Measurements from ENCODE around the gene LEKR1. TPM values are rescaled to one million over a fixed set of nuclear protein-coding genes. Genes with fewer than 3 reads are reported as not detected.
"Not testable (repeated sequence)": the region's sequence is repeated elsewhere in the genome, so short reads cannot be mapped to it uniquely, and the experiment has no call there.

The LEKR1 gene
- total RNA-seq, 2 experiments from 2014 or later: 0.68 to 0.81 TPM

DNA sequence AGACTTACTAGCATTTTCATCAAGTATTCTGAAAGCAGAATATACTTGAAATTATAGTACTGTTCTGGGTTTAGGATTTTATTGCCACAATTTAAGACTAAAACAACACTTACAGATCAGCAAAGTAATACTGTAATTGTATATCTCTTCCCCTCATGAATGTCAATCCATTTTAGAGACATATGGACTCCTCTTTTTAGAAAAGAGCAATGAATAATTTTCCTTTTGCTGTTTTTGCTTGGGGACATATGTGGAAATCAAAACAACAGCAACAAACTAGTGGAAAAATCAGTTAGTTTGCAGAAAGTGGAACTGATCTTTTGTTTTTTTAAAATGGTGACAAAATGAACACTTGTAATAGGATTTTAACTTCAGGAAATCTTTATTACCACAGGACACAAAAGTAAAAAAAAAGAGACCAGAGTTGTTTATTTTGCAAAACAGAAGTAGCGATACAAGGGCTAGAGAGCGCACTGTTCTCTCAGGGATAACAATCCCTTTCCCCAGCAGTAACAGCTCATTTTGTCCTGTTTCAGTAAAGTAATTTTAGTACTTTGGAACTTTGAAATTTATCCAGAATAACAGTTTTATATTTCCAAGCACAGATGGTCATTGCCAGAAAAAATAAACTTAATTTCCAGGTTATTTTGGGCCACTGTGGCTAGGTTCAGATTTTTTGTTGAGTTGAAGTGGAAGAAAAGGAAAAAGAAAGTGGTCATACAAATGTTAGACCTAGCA, 17.1 kb downstream of the LEKR1 start:
- CTCF ChIA-PET: no interaction called here
- Mint-ChIP-seq H3K9me3 (ENCODE audit: insufficient read depth) (peaks cover 8% of the 10 kb centered on the region), H3K4me1 (ENCODE audit: low read depth) (peaks cover 1% of the 10 kb centered on the region), H3K27me3 (ENCODE audit: low read depth) (no peaks in the 10 kb centered on the region), H3K36me3 (ENCODE audit: low read depth) (no peaks in the 10 kb centered on the region), H3K27ac (no peak overlapping the region), H3K4me3 (no peak overlapping the region)
- DNase-seq: no peak
- POLR2A ChIA-PET: no interaction called here
- ATAC-seq: no peak

DNA sequence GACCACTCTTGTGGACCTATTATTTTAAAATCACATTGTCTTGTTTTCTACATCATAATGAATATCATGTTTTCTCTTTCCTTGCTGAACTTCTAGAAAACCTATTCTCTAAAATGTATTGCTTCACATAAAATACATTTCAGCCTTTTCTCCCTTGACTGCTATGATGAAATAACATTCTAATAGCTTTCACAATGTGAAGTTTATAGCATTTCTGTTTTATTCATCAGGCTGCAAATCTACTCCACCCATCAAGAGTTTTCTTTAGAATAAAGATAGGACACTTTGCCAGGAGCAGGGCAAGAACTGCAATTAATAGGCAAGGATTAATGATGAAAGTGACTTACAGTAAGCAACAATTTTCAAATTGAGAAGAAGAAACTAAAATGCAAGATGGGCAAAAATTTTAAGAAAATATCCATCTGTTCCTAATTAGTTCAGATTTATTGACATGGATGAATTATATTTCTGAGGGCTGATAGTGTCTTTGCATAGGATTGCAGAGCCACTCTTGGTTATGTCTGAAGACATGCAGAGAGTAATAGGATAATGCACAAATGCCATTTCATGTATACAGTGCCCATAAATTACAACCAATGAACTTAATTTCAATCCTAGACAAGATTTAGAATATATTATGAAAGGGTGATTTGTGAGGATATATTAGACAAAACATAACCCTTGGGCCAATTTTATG, 21.7 kb downstream of the LEKR1 start:
- peaks cover 1% of the 10 kb centered on the region for H3K4me1 Mint-ChIP-seq (ENCODE audit: low read depth)
- H3K27me3 Mint-ChIP-seq (ENCODE audit: low read depth): no peaks in the 10 kb centered on the region
- no peaks in the 10 kb centered on the region for H3K36me3 Mint-ChIP-seq (ENCODE audit: low read depth)
- no peak overlapping the region for H3K27ac Mint-ChIP-seq
- ChIA-PET POLR2A (no interaction called here), CTCF (no interaction called here)
- ATAC-seq (no peak), DNase-seq (no peak)
- no peak overlapping the region for H3K4me3 Mint-ChIP-seq
- peaks cover 5% of the 10 kb centered on the region for H3K9me3 Mint-ChIP-seq (ENCODE audit: insufficient read depth)

DNA sequence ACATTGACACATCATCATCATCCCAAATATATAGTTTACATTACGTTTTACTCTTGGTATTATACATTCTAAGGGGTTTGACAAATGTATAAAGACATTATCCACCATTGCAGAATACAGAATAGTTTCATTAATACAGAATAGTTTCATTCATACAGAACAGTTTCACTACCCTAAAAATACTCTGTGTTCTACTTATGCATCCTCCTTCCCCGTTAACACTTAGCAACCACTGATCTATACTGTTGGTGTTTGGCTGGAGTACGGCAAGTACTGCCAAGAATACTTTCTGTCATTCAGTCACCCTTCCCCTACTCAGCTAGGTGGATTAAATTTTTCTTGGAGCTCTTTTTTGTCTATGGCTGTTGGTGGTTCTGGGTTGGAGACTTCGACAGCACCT, 33.4 kb downstream of the LEKR1 start:
- no peaks in the 10 kb centered on the region for H3K27me3 Mint-ChIP-seq (ENCODE audit: low read depth)
- no peak overlapping the region for H3K4me3 Mint-ChIP-seq
- CTCF ChIA-PET: no interaction called here
- no peak for DNase-seq
- H3K36me3 Mint-ChIP-seq (ENCODE audit: low read depth): no peaks in the 10 kb centered on the region
- POLR2A ChIA-PET: no interaction called here
- ATAC-seq: no peak
- H3K4me1 Mint-ChIP-seq (ENCODE audit: low read depth): peaks cover 3% of the 10 kb centered on the region
- H3K9me3 Mint-ChIP-seq (ENCODE audit: insufficient read depth): no peaks in the 10 kb centered on the region
- H3K27ac Mint-ChIP-seq: no peak overlapping the region

DNA sequence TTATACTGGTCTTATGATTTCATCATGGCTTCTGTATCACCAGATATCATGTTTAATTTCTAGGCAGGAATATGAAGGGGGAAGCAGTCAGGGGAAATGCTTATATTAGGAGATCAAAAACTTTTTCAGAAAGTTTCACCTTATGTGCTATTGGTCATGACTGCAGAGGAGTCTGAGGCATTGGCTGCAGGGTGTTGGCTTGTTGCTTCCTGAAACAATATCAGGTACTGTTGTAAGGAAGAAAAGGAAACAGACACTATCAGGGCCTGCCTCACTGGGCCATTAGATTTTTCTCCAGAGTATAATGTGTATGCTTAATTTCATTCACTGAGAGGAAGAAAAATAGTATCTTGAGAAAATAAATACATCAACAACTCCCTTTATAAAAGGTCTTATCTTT, 34.7 kb downstream of the LEKR1 start:
- ChIA-PET CTCF (no interaction called here), POLR2A (no interaction called here)
- no peaks in the 10 kb centered on the region for H3K27me3 Mint-ChIP-seq (ENCODE audit: low read depth)
- H3K27ac Mint-ChIP-seq: no peak overlapping the region
- no peak for DNase-seq
- no peaks in the 10 kb centered on the region for H3K9me3 Mint-ChIP-seq (ENCODE audit: insufficient read depth)
- no peak for ATAC-seq
- H3K36me3 Mint-ChIP-seq (ENCODE audit: low read depth): no peaks in the 10 kb centered on the region
- peaks cover 3% of the 10 kb centered on the region for H3K4me1 Mint-ChIP-seq (ENCODE audit: low read depth)
- no peak overlapping the region for H3K4me3 Mint-ChIP-seq

DNA sequence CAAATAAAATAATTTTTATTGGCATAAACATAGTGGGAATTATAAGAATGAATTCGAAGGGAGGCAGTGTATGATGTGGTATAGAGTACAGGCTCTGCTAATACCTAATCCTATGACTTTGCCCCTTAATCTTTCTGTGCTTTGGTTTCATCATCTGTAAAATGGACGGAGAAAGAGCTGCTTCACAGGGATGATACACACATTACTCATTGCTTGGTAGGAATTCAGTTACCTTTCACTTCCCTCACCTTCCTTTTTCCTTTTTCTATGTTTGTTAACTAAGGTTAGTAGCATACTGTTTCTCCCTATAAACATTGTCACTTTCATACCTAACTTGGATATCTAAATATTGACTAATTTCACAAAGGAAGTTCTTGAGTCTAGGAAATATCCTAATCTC, 36.2 kb downstream of the LEKR1 start:
- Mint-ChIP-seq H3K36me3 (ENCODE audit: low read depth) (no peaks in the 10 kb centered on the region), H3K4me1 (ENCODE audit: low read depth) (peaks cover 3% of the 10 kb centered on the region), H3K9me3 (ENCODE audit: insufficient read depth) (no peaks in the 10 kb centered on the region), H3K27ac (no peak overlapping the region), H3K27me3 (ENCODE audit: low read depth) (no peaks in the 10 kb centered on the region), H3K4me3 (no peak overlapping the region)
- CTCF ChIA-PET: interaction anchor here (1.4 kb wide), 1 partner anchor 275 kb away, joined by 3 read pairs; no protein-coding TSS in a partner anchor
- ATAC-seq: no peak
- no peak for DNase-seq
- POLR2A ChIA-PET: no interaction called here

DNA sequence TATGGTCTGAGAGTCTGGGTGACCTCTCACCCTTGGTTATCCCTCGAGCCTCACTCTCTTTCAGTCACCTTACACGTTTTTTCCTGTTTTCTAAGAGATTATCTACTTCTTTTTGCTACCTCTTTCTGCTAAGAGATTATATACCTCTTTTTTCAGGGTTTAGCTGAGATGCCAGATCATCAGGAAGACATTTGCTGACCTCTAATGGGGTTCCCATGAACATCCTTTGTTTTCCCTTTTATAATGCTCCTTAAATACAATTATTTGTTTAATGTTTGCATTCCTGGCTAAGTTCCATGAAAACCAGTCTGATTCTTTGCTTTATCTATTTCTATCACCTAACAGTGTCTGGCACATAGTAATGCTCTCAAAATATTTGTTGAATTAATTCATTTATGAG, 39.6 kb downstream of the LEKR1 start:
- no peak overlapping the region for H3K27ac Mint-ChIP-seq
- POLR2A ChIA-PET: no interaction called here
- H3K9me3 Mint-ChIP-seq (ENCODE audit: insufficient read depth): no peaks in the 10 kb centered on the region
- no peaks in the 10 kb centered on the region for H3K36me3 Mint-ChIP-seq (ENCODE audit: low read depth)
- no peaks in the 10 kb centered on the region for H3K27me3 Mint-ChIP-seq (ENCODE audit: low read depth)
- H3K4me3 Mint-ChIP-seq: no peak overlapping the region
- CTCF ChIA-PET: no interaction called here
- DNase-seq (no peak), ATAC-seq (no peak)
- H3K4me1 Mint-ChIP-seq (ENCODE audit: low read depth): peaks cover 3% of the 10 kb centered on the region

DNA sequence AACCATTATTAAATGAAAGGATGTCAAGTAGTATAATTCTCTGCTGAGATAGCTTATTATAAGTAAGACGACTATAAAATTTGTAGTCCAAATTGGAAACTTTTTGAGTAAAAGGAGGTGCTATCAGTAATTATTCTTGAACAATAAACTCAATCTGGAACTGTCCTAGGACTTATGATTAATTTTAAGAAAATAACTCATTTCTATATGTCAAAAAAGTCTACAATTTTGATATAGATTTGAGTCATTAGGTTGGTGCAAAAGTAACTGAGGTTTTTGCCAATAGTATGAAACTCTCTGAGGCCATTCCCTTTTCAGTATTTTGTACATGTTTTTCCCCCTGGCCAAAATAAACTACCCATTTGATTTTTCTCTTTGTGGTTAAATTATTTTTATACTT, 41.0 kb downstream of the LEKR1 start:
- CTCF ChIA-PET: no interaction called here
- no peak overlapping the region for H3K27ac Mint-ChIP-seq
- no peak overlapping the region for H3K4me3 Mint-ChIP-seq
- H3K27me3 Mint-ChIP-seq (ENCODE audit: low read depth): no peaks in the 10 kb centered on the region
- no peak for ATAC-seq
- no peaks in the 10 kb centered on the region for H3K4me1 Mint-ChIP-seq (ENCODE audit: low read depth)
- peaks cover 6% of the 10 kb centered on the region for H3K9me3 Mint-ChIP-seq (ENCODE audit: insufficient read depth)
- POLR2A ChIA-PET: no interaction called here
- H3K36me3 Mint-ChIP-seq (ENCODE audit: low read depth): peaks cover 2% of the 10 kb centered on the region
- DNase-seq: no peak

DNA sequence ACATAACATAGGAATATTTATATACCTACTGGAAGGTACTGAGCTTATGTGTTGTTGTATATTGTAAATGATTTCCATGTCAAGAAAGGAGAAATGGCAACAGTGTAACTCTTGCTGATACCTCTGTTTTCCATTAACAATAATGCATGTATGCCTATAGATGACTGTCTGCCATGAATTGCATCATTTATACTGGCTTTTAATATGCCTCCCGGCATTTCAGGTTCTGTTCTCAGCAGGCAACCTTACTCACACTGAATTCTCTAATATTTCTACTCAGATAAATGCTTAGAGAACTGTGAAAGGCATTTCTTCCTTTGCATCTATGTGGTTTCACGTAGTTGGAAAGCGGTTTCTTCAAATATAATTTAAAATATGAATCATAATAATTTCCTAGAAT, 41.8 kb downstream of the LEKR1 start:
- ChIA-PET CTCF (no interaction called here), POLR2A (no interaction called here)
- Mint-ChIP-seq H3K27ac (no peak overlapping the region), H3K9me3 (ENCODE audit: insufficient read depth) (peaks cover 8% of the 10 kb centered on the region), H3K36me3 (ENCODE audit: low read depth) (peaks cover 2% of the 10 kb centered on the region), H3K27me3 (ENCODE audit: low read depth) (no peaks in the 10 kb centered on the region), H3K4me1 (ENCODE audit: low read depth) (no peaks in the 10 kb centered on the region), H3K4me3 (no peak overlapping the region)
- DNase-seq (no peak), ATAC-seq (no peak)

DNA sequence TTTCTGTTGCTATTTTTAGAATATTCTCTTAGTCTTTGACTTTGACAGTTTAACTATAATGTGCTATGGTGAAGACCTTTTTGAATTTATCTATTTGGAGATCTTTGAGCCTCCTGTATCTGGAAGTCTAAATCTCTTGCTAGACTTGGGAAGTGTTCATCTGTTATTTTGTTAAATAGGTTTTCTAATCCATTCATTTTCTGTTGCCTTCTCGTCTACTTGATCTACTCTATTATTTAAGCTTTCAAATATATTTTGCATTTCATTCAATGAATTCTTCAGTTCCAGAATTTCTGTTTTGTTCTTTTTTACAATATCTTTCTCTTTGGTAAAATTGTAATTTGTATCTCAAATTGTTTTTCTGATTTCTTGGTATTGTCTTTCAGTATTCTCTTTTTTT, 47.8 kb downstream of the LEKR1 start:
- ChIA-PET CTCF (no interaction called here), POLR2A (no interaction called here)
- no peak for ATAC-seq

DNA sequence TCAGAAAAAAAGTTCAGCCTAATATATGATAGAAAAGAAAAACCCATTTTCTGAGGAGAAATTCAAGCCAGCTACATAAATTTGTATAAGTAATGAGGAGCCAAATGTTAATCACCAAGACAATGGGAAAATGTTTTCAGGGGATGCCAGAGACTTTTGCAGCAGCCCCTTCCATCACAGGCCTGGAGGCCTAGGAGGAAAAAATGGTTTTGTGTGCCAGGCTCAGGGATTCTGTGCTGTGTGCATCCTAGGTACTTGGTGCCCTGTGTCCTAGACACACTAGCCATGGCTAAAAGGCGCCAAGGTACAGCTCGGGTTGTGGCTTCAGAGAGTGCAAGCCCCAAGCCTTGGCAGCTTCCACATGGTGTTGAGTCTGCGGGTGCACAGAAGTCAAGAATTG, 53.3 kb downstream of the LEKR1 start:
- peaks cover 38% of the 10 kb centered on the region for H3K9me3 Mint-ChIP-seq (ENCODE audit: insufficient read depth)
- H3K4me3 Mint-ChIP-seq; DNase-seq; ATAC-seq; H3K4me1 Mint-ChIP-seq (ENCODE audit: low read depth); H3K36me3 Mint-ChIP-seq (ENCODE audit: low read depth); POLR2A ChIA-PET; H3K27me3 Mint-ChIP-seq (ENCODE audit: low read depth); CTCF ChIA-PET; H3K27ac Mint-ChIP-seq: not testable (repeated sequence)

More for the DNA sequence above, 47.8 kb downstream of the LEKR1 start:
- Mint-ChIP-seq H3K9me3 (ENCODE audit: insufficient read depth) (peaks cover 38% of the 10 kb centered on the region), H3K27ac (no peak overlapping the region), H3K36me3 (ENCODE audit: low read depth) (peaks cover 3% of the 10 kb centered on the region), H3K4me1 (ENCODE audit: low read depth) (no peaks in the 10 kb centered on the region), H3K4me3 (no peak overlapping the region), H3K27me3 (ENCODE audit: low read depth) (no peaks in the 10 kb centered on the region)
- DNase-seq: no peak

DNA sequence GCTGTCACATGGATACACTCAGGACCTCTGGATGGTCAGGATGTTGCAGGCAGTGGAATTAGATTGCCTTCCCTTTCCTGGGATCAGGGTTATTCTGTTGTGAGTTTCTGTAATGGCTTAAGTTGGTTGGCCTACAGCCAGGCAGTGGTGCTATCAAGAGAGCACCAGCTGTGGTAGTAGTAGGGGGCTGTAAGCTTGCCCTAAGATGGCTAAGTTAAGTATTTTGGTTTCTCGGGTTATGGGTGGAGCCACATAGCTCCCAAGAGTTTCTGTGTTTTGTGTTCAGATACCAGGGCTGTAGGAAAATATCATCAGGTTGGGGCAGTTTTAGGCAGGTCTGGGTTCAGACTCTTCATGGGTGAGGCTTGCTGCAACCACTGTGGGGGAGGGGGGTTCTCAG, 59.6 kb downstream of the LEKR1 start:
- DNase-seq (no peak), ATAC-seq (no peak)
- H3K27ac Mint-ChIP-seq: no peak overlapping the region
- peaks cover 2% of the 10 kb centered on the region for H3K27me3 Mint-ChIP-seq (ENCODE audit: low read depth)
- peaks cover 20% of the 10 kb centered on the region for H3K9me3 Mint-ChIP-seq (ENCODE audit: insufficient read depth)
- POLR2A ChIA-PET: no interaction called here
- no peak overlapping the region for H3K4me3 Mint-ChIP-seq
- CTCF ChIA-PET: no interaction called here
- no peaks in the 10 kb centered on the region for H3K4me1 Mint-ChIP-seq (ENCODE audit: low read depth)
- H3K36me3 Mint-ChIP-seq (ENCODE audit: low read depth): no peaks in the 10 kb centered on the region

DNA sequence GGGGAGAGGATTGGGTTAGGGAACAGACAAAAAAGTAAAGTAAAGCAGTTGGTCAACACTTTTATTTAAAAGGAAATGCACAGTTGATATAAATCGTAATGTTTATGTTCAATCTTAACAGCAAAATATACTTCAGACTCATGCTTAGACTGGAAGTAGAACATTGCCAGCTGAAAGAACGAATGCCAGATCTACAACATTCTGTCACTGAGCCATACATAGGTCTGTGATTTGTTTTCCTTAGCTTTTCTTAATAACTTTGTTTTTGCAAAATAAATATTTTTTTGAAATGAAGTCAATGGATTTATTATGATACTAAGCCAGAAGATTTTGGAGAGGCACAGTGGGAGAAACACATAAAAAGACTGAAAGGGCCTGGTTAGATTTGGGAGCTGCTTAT, 62.0 kb downstream of the LEKR1 start:
- ATAC-seq (no peak), DNase-seq (no peak)
- Mint-ChIP-seq H3K27me3 (ENCODE audit: low read depth) (peaks cover 2% of the 10 kb centered on the region), H3K4me3 (no peak overlapping the region), H3K36me3 (ENCODE audit: low read depth) (no peaks in the 10 kb centered on the region), H3K9me3 (ENCODE audit: insufficient read depth) (peaks cover 20% of the 10 kb centered on the region), H3K4me1 (ENCODE audit: low read depth) (no peaks in the 10 kb centered on the region), H3K27ac (no peak overlapping the region)
- CTCF ChIA-PET: interaction anchor here (1.0 kb wide), 1 partner anchor 24 kb away, joined by 3 read pairs; no protein-coding TSS in a partner anchor
- POLR2A ChIA-PET: no interaction called here

Measured in activated CD8-positive, alpha-beta T cell treated with anti-CD3 and anti-CD28 coated beads, Interleukin-2, amount 10 ng/mL, durations not matched to agents 7 days and 5 days (primary cell).